OCI-LY1 (cell line): ENCODE data around the gene SMARCD2.
"Not testable (repeated sequence)": the region's sequence is repeated elsewhere in the genome, so short reads cannot be mapped to it uniquely, and the experiment has no call there.

Experiments
- H2AFZ ChIP-seq: fragments of 200-600 bp; sonication (generic), shearing (Covaris generic); 2 replicates; pipeline ENCODE4 v1.6.0; 2014; ENCODE audit warnings: antibody characterized with exemption, mild to moderate bottlenecking, low read length
- H3F3A ChIP-seq: fragments of 200-600 bp; sonication (generic), shearing (Covaris generic); 2 replicates; pipeline ENCODE4 v1.6.0; 2014; ENCODE audit warnings: mild to moderate bottlenecking, antibody characterized with exemption, low read length, moderate library complexity; ENCODE audit not compliant: insufficient read depth
- H3K27ac ChIP-seq: fragments of 200-600 bp; sonication (generic); 2 replicates; pipeline ENCODE4 v1.5.1; 2014; ENCODE audit warnings: low read length, mixed run types, mild to moderate bottlenecking, low read depth; ENCODE audit not compliant: poor library complexity, severe bottlenecking
- H3K27me3 ChIP-seq: fragments of 200-600 bp; sonication (generic); 2 replicates; pipeline ENCODE4 v1.6.0; 2014; ENCODE audit warnings: antibody characterized with exemption, mild to moderate bottlenecking, low read length, moderate library complexity; ENCODE audit not compliant: insufficient read depth
- H3K36me3 ChIP-seq: fragments of 200-600 bp; sonication (generic); 2 replicates; pipeline ENCODE4 v1.6.1; 2014; ENCODE audit warnings: mild to moderate bottlenecking, antibody characterized with exemption, low read length, moderate library complexity, mixed read lengths; ENCODE audit not compliant: insufficient read depth
- H3K4me1 ChIP-seq: fragments of 200-600 bp; sonication (generic); 2 replicates; pipeline ENCODE4 v1.5.1; 2014; ENCODE audit warnings: mild to moderate bottlenecking, low read length, moderate library complexity; ENCODE audit not compliant: insufficient read depth, severe bottlenecking
- H3K4me2 ChIP-seq: fragments of 200-600 bp; sonication (generic), shearing (Covaris generic); 2 replicates; pipeline ENCODE4 v1.6.1; 2014; ENCODE audit warnings: low read length
- H3K4me3 ChIP-seq: fragments of 200-600 bp; sonication (generic); 2 replicates; pipeline ENCODE4 v1.5.1; 2014; ENCODE audit warnings: low read length, low read depth, mild to moderate bottlenecking, mixed read lengths; ENCODE audit not compliant: poor library complexity, severe bottlenecking
- H3K79me2 ChIP-seq: fragments of 200-600 bp; shearing (Covaris generic); 2 replicates; pipeline ENCODE4 v1.6.1; 2016; ENCODE audit warnings: mixed run types, low read length, mixed read lengths; ENCODE audit not compliant: insufficient read depth
- H3K9ac ChIP-seq: fragments of 200-600 bp; sonication (generic), shearing (Covaris generic); 2 replicates; pipeline ENCODE4 v1.6.1; 2014; ENCODE audit warnings: mild to moderate bottlenecking, low read length, mixed read lengths
- H3K9me2 ChIP-seq: fragments of 200-600 bp; sonication (generic), shearing (Covaris generic); 2 replicates; pipeline ENCODE4 v1.6.1; 2014; ENCODE audit warnings: low read depth, mild to moderate bottlenecking, low read length, mixed read lengths
- H3K9me3 ChIP-seq: fragments of 200-600 bp; shearing (Covaris generic); 2 replicates; pipeline ENCODE4 v1.6.1; 2014; ENCODE audit warnings: low read length, mixed read lengths
- H4K20me1 ChIP-seq: fragments of 200-600 bp; sonication (generic), shearing (Covaris generic); 2 replicates; pipeline ENCODE4 v1.6.0; 2016; ENCODE audit warnings: mild to moderate bottlenecking, low read length; ENCODE audit not compliant: insufficient read depth
- CTCF ChIP-seq: fragments of 200-600 bp; sonication (generic), shearing (Covaris generic); IDR thresholded peaks from 2 replicates; pipeline ENCODE4 v1.5.1; 2017; ENCODE audit warnings: mild to moderate bottlenecking, antibody characterized with exemption, low read length, moderate library complexity, mixed read lengths
- EZH2 ChIP-seq: fragments of 200-600 bp; sonication (generic), shearing (Covaris generic); IDR thresholded peaks from 2 replicates; pipeline ENCODE4 v1.8.0; 2017; ENCODE audit warnings: borderline replicate concordance, mixed run types, mild to moderate bottlenecking, antibody characterized with exemption, low read length, moderate library complexity, mixed read lengths

Gene SMARCD2

GRCh38 chr17:63798572-63799106, 43.8 kb downstream of the SMARCD2 start:
- H3K9me2 ChIP-seq = no peaks in the 10 kb centered on the region
- H3K27ac ChIP-seq = no peak overlapping the region
- H2AFZ ChIP-seq = no peak overlapping the region
- no peaks in the 10 kb centered on the region for H3F3A ChIP-seq
- H3K27me3 ChIP-seq = no peaks in the 10 kb centered on the region
- H3K9me3 ChIP-seq = no peaks in the 10 kb centered on the region
- TF ChIP-seq EZH2 (no peak), CTCF (no peak)
- peaks cover 98% of the 10 kb centered on the region for H3K36me3 ChIP-seq
- H3K79me2 ChIP-seq = no peaks in the 10 kb centered on the region
- no peak overlapping the region for H3K4me2 ChIP-seq
- H3K9ac ChIP-seq = no peak overlapping the region
- no peaks in the 10 kb centered on the region for H3K4me1 ChIP-seq
- no peaks in the 10 kb centered on the region for H4K20me1 ChIP-seq
- no peak overlapping the region for H3K4me3 ChIP-seq

- not testable (repeated sequence) for H3F3A ChIP-seq, H3K9me2 ChIP-seq, H3K9ac ChIP-seq, H3K4me3 ChIP-seq, H3K4me1 ChIP-seq, H3K27ac ChIP-seq, H2AFZ ChIP-seq, H4K20me1 ChIP-seq, H3K4me2 ChIP-seq, H3K79me2 ChIP-seq, H3K27me3 ChIP-seq, H3K9me3 ChIP-seq
- H3K36me3 ChIP-seq = peaks cover 100% of the 10 kb centered on the region
These were observed 46.1 kb downstream of the SMARCD2 start for GRCh38 chr17:63796375-63796774.

GRCh38 chr17:63792055-63792729, 50.3 kb downstream of the SMARCD2 start:
- Histone ChIP-seq H3F3A (no peaks in the 10 kb centered on the region), H3K9ac (no peak overlapping the region), H2AFZ (no peak overlapping the region), H3K27ac (no peak overlapping the region), H3K79me2 (peaks cover 2% of the 10 kb centered on the region), H3K9me2 (no peaks in the 10 kb centered on the region), H3K4me3 (no peak overlapping the region), H3K9me3 (no peaks in the 10 kb centered on the region), H3K27me3 (no peaks in the 10 kb centered on the region), H4K20me1 (no peaks in the 10 kb centered on the region), H3K36me3 (peaks cover 96% of the 10 kb centered on the region), H3K4me1 (no peaks in the 10 kb centered on the region), H3K4me2 (no peak overlapping the region)
- TF ChIP-seq EZH2 (no peak), CTCF (no peak)

- H3K27ac ChIP-seq = no peak overlapping the region
- no peak overlapping the region for H3K4me2 ChIP-seq
- no peaks in the 10 kb centered on the region for H3K9me3 ChIP-seq
- TF ChIP-seq CTCF = no peak
- TF ChIP-seq EZH2 = no peak
- no peaks in the 10 kb centered on the region for H4K20me1 ChIP-seq
- H3K4me1 ChIP-seq = no peaks in the 10 kb centered on the region
- no peak overlapping the region for H3K4me3 ChIP-seq
- no peak overlapping the region for H2AFZ ChIP-seq
- H3K9me2 ChIP-seq = no peaks in the 10 kb centered on the region
- no peak overlapping the region for H3K9ac ChIP-seq
- H3K36me3 ChIP-seq = peaks cover 95% of the 10 kb centered on the region
- no peaks in the 10 kb centered on the region for H3K27me3 ChIP-seq
- H3F3A ChIP-seq = no peaks in the 10 kb centered on the region
- H3K79me2 ChIP-seq = peaks cover 13% of the 10 kb centered on the region
These were observed 52.4 kb downstream of the SMARCD2 start for GRCh38 chr17:63790057-63790456.
